Nephron progenitor cell (in vitro differentiated cells): ENCODE data around the gene TRIM38.

Source experiments
- DNase-seq: peaks from one replicate; pipeline ENCODE4 v3.0.0; 2021
- H3K27ac Mint-ChIP-seq: 2 replicates; pipeline ENCODE4 v1.8.0; 2021; ENCODE audit warnings: mild to moderate bottlenecking, moderate library complexity, mixed read lengths
- H3K27me3 Mint-ChIP-seq: 2 replicates; pipeline ENCODE4 v1.8.0; 2021; ENCODE audit warnings: mild to moderate bottlenecking, low read depth, mixed read lengths; ENCODE audit not compliant: poor library complexity
- H3K36me3 Mint-ChIP-seq: 2 replicates; pipeline ENCODE4 v1.8.0; 2021; ENCODE audit warnings: low read depth, mixed read lengths
- H3K4me1 Mint-ChIP-seq: 2 replicates; pipeline ENCODE4 v1.8.0; 2021; ENCODE audit warnings: mixed read lengths
- H3K4me3 Mint-ChIP-seq: 2 replicates; pipeline ENCODE4 v1.8.0; 2021; ENCODE audit warnings: mild to moderate bottlenecking, moderate library complexity, mixed read lengths
- H3K9me3 Mint-ChIP-seq: 2 replicates; pipeline ENCODE4 v1.8.0; 2021; ENCODE audit warnings: mild to moderate bottlenecking, moderate library complexity, mixed read lengths
- TF ChIP-seq, protein P1 (sequence below): fragments of 200-600 bp; sonication (generic); IDR thresholded peaks from 2 replicates; pipeline ENCODE4 v1.5.0; 2021; ENCODE audit warnings: antibody characterized with exemption

The TRIM38 gene

DNA sequence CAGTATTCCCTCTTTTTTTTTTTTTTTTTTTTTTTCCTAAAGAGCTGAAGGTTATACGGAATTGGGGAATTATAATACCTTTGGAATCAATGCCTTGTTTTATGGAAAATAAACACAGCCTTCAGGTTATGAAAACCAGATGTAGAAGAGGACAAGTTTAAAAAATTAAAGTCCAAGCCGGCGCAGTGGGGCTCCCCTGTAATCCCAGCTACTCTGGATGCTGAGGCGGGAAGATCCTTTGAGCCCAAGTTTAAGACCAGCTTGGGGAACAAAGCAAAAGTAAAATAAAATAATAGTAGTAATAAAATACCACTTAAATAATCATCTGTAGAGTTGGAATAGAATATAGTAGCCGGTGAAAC is 57.3 kb downstream of the TRIM38 start:
- Mint-ChIP-seq H3K27me3 (peaks cover 3% of the 10 kb centered on the region), H3K4me3 (peak overlapping the region; percentile 95)

DNA sequence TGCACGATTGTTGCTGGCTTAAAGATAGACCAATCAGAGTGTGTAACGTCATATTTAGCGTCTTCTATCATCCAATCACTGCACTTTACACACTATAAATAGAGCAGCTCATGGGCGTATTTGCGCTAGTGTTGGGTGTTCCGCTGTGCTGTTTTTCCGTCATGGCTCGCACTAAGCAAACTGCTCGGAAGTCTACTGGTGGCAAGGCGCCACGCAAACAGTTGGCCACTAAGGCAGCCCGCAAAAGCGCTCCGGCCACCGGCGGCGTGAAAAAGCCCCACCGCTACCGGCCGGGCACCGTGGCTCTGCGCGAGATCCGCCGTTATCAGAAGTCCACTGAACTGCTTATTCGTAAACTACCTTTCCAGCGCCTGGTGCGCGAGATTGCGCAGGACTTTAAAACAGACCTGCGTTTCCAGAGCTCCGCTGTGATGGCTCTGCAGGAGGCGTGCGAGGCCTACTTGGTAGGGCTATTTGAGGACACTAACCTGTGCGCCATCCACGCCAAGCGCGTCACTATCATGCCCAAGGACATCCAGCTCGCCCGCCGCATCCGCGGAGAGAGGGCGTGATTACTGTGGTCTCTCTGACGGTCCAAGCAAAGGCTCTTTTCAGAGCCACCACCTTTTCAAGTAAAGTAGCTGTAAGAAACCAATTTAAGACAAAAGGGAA is 57.9 kb downstream of the TRIM38 start:
- TF ChIP-seq, protein P1, sequence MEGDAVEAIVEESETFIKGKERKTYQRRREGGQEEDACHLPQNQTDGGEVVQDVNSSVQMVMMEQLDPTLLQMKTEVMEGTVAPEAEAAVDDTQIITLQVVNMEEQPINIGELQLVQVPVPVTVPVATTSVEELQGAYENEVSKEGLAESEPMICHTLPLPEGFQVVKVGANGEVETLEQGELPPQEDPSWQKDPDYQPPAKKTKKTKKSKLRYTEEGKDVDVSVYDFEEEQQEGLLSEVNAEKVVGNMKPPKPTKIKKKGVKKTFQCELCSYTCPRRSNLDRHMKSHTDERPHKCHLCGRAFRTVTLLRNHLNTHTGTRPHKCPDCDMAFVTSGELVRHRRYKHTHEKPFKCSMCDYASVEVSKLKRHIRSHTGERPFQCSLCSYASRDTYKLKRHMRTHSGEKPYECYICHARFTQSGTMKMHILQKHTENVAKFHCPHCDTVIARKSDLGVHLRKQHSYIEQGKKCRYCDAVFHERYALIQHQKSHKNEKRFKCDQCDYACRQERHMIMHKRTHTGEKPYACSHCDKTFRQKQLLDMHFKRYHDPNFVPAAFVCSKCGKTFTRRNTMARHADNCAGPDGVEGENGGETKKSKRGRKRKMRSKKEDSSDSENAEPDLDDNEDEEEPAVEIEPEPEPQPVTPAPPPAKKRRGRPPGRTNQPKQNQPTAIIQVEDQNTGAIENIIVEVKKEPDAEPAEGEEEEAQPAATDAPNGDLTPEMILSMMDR: no peak
- H3K9me3 Mint-ChIP-seq: peaks cover 20% of the 10 kb centered on the region
- peak overlapping the region; percentile 95 for H3K4me3 Mint-ChIP-seq
- H3K4me1 Mint-ChIP-seq: peaks cover 48% of the 10 kb centered on the region
- peaks cover 12% of the 10 kb centered on the region for H3K36me3 Mint-ChIP-seq
- H3K27me3 Mint-ChIP-seq: peaks cover 3% of the 10 kb centered on the region
- peak; percentile 54 for DNase-seq
- peak overlapping the region; percentile 99 for H3K27ac Mint-ChIP-seq

More for the DNA sequence above, 57.3 kb downstream of the TRIM38 start:
- DNase-seq: no peak
- TF ChIP-seq, protein P1: no peak
- peaks cover 47% of the 10 kb centered on the region for H3K4me1 Mint-ChIP-seq
- peaks cover 12% of the 10 kb centered on the region for H3K36me3 Mint-ChIP-seq
- H3K9me3 Mint-ChIP-seq: peaks cover 20% of the 10 kb centered on the region
- no peak overlapping the region for H3K27ac Mint-ChIP-seq

DNA sequence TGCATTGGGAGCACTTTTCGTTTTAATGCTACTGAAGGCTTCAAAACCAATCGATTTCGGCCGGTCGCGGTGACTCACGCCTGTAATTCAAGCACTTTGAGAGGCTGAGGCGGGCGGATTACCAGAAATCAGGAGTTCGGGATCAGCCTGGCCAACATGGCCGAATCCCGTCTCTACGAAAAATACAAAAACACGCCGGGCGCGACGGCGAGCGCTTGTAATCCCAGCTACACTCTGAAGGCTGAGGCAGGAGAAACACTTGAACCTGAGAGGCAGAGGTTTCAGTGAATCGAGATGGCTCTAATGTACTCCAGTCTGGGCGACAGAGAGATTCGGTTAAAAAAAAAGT is 58.4 kb downstream of the TRIM38 start:
- peaks cover 53% of the 10 kb centered on the region for H3K4me1 Mint-ChIP-seq
- H3K36me3 Mint-ChIP-seq: peaks cover 12% of the 10 kb centered on the region
- H3K4me3 Mint-ChIP-seq: peak overlapping the region; percentile 95
- H3K9me3 Mint-ChIP-seq: peaks cover 20% of the 10 kb centered on the region
- peaks cover 3% of the 10 kb centered on the region for H3K27me3 Mint-ChIP-seq
- TF ChIP-seq, protein P1: no peak
- DNase-seq: peak; percentile 51
- peak overlapping the region; percentile 99 for H3K27ac Mint-ChIP-seq

DNA sequence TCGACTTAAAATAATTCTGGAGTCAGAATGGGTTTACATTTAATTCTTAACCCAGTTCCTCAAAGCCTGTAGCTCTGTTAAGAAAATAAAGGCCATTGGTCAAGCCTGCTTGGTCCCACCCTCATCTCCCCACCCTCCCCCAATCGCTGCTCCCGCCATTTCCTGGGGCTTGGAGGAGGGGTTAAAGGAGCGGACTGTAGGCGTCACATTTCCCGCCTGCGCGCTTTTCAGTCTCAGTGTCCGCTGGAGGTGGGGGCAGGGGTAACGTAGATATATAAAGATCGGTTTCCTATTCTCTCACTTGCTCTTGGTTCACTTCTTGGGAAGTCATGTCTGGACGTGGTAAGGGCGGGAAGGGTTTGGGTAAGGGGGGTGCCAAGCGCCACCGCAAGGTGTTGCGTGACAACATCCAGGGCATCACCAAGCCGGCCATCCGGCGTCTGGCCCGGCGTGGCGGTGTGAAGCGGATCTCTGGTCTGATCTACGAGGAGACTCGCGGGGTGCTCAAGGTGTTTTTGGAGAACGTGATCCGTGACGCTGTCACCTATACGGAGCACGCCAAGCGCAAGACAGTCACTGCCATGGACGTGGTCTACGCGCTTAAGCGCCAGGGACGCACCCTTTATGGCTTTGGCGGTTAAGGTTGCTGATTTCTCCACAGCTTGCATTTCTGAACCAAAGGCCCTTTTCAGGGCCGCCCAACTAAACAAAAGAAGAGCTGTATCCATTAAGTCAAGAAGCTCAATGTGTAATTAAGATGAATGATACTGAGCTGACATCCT is 58.9 kb downstream of the TRIM38 start:
- H3K27ac Mint-ChIP-seq: peak overlapping the region; percentile 99
- peaks cover 56% of the 10 kb centered on the region for H3K4me1 Mint-ChIP-seq

DNA sequence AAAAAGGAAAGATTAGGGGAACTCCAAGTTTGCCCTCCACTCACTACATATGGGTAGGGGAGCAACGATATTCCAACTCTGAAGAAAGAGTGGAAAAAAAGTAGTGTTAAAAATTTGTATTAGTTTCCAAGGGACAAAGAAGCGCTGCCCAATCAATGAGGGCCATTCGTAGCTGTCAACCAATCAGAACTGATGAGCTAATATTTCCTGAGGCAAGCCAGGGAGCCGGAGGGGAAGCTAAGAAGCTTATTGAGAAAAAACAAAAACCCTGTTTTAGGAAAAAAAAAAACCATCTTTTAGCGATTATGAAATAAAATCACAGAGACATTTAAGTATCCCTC is 59.5 kb downstream of the TRIM38 start:
- TF ChIP-seq, protein P1: no peak
- no peak for DNase-seq
- Mint-ChIP-seq H3K4me1 (peaks cover 59% of the 10 kb centered on the region), H3K36me3 (peaks cover 12% of the 10 kb centered on the region), H3K9me3 (peaks cover 15% of the 10 kb centered on the region), H3K27ac (peak overlapping the region; percentile 99), H3K4me3 (peak overlapping the region; percentile 95), H3K27me3 (peaks cover 3% of the 10 kb centered on the region)

More for the DNA sequence above, 58.9 kb downstream of the TRIM38 start:
- peak overlapping the region; percentile 95 for H3K4me3 Mint-ChIP-seq
- peaks cover 3% of the 10 kb centered on the region for H3K27me3 Mint-ChIP-seq
- H3K36me3 Mint-ChIP-seq: peaks cover 12% of the 10 kb centered on the region
- TF ChIP-seq, protein P1: no peak
- peak; percentile 81 for DNase-seq
- H3K9me3 Mint-ChIP-seq: peaks cover 20% of the 10 kb centered on the region

DNA sequence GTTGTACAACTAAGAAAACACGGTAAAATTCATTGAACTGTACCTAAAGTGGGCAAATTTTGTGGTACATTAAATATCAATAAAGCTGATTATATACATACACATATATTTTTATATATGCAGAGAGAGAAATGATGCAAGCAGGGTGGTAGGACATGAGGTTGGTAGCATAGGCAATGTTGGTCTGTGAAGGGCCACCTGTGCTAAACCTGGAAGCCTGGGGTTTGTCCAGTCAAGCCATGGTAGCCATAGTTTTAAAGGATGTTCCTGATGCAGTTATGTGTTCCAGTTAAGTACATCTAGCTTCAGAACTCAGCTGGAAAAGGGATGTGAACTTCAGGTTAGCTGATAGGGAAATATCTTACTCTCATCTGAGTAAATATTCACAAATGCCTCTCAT is 60.1 kb downstream of the TRIM38 start:
- no peak for DNase-seq
- Mint-ChIP-seq H3K27me3 (peaks cover 3% of the 10 kb centered on the region), H3K9me3 (peaks cover 14% of the 10 kb centered on the region), H3K4me1 (peaks cover 65% of the 10 kb centered on the region), H3K4me3 (peak overlapping the region; percentile 95), H3K36me3 (peaks cover 12% of the 10 kb centered on the region), H3K27ac (no peak overlapping the region)
- TF ChIP-seq, protein P1: no peak
